Measurements from ENCODE around the gene PRR19. TPM values are rescaled to one million over a fixed set of nuclear protein-coding genes. Genes with fewer than 3 reads are reported as not detected.

Gene PRR19
- total RNA-seq, 2 experiments from 2014 or later: 0.27 to 0.43 TPM

GRCh38 chr19:42355896-42356295 is 54.0 kb downstream of the PRR19 start:
- CTCF ChIA-PET: no interaction called here
- Mint-ChIP-seq H3K4me1 (ENCODE audit: low read depth) (no peaks in the 10 kb centered on the region), H3K4me3 (no peak overlapping the region), H3K9me3 (no peaks in the 10 kb centered on the region), H3K27ac (no peak overlapping the region), H3K27me3 (ENCODE audit: low read depth) (no peaks in the 10 kb centered on the region), H3K36me3 (ENCODE audit: low read depth) (no peaks in the 10 kb centered on the region)
- DNase-seq: no peak
- intact Hi-C loops (cut with micrococcal nuclease): no loop called here

GRCh38 chr19:42356686-42357085 is 54.8 kb downstream of the PRR19 start:
- CTCF ChIA-PET: interaction anchor here (0.6 kb wide), 2 partner anchors 15 to 45 kb away, joined by 3 read pairs; no protein-coding TSS in a partner anchor

GRCh38 chr19:42357290-42357689 is 55.4 kb downstream of the PRR19 start:
- no peak overlapping the region for H3K27ac Mint-ChIP-seq
- H3K4me3 Mint-ChIP-seq: no peak overlapping the region
- H3K36me3 Mint-ChIP-seq (ENCODE audit: low read depth): no peaks in the 10 kb centered on the region
- no peaks in the 10 kb centered on the region for H3K27me3 Mint-ChIP-seq (ENCODE audit: low read depth)
- H3K4me1 Mint-ChIP-seq (ENCODE audit: low read depth): no peaks in the 10 kb centered on the region
- intact Hi-C loops (cut with micrococcal nuclease): no loop called here
- CTCF ChIA-PET: interaction anchor here (0.6 kb wide), 1 partner anchor 44 kb away, joined by 3 read pairs; no protein-coding TSS in a partner anchor
- no peaks in the 10 kb centered on the region for H3K9me3 Mint-ChIP-seq
- no peak for DNase-seq

More at GRCh38 chr19:42356686-42357085, 54.8 kb downstream of the PRR19 start:
- Mint-ChIP-seq H3K27me3 (ENCODE audit: low read depth) (no peaks in the 10 kb centered on the region), H3K4me3 (no peak overlapping the region), H3K36me3 (ENCODE audit: low read depth) (no peaks in the 10 kb centered on the region), H3K9me3 (no peaks in the 10 kb centered on the region), H3K4me1 (ENCODE audit: low read depth) (no peaks in the 10 kb centered on the region), H3K27ac (no peak overlapping the region)
- intact Hi-C loops (cut with micrococcal nuclease): no loop called here
- no peak for DNase-seq

Small RNA genes lying within 50 kb of the gene (microRNA-seq; reads per million reads assigned to microRNA genes)
- gene MIR8077 (ENCODE audit: borderline microRNAs expressed, borderline replicate concordance): not detected

Other genes with a start within 250 kb of the PRR19 start
- gene GRIK5, start 231.9 kb upstream of the PRR19 start, total RNA-seq: 1 to 10 TPM; 1.9 to 2.2 TPM
- gene ZNF574, start 226.0 kb upstream of the PRR19 start, total RNA-seq: 1 to 10 TPM; 8.4 to 8.8 TPM
- 10 to 100 TPM; 30.0 to 31.9 TPM for gene POU2F2, start 169.7 kb upstream of the PRR19 start, total RNA-seq
- 10 to 100 TPM; 24.8 to 26.0 TPM for gene DEDD2, start 84.5 kb upstream of the PRR19 start, total RNA-seq
- 10 to 100 TPM; 11.5 to 11.6 TPM for gene ZNF526, start 81.8 kb upstream of the PRR19 start, total RNA-seq
- 10 to 100 TPM; 31.1 to 33.8 TPM for gene GSK3A, start 59.5 kb upstream of the PRR19 start, total RNA-seq
- gene ERF, start 47.0 kb upstream of the PRR19 start, total RNA-seq: 10 to 100 TPM; 52.4 to 55.6 TPM
- 10 to 100 TPM; 60.2 to 61.5 TPM for gene CIC, start 32.9 kb upstream of the PRR19 start, total RNA-seq
- 10 to 100 TPM; 36.6 TPM for gene PAFAH1B3, start 492 bp downstream of the PRR19 start, total RNA-seq
- gene TMEM145, start 11.2 kb downstream of the PRR19 start, total RNA-seq: not detected
- gene MEGF8, start 23.5 kb downstream of the PRR19 start, total RNA-seq: 1 to 10 TPM; 3.3 to 4.0 TPM
- gene CNFN, start 88.2 kb downstream of the PRR19 start, total RNA-seq: not detected
- 10 to 100 TPM; 30.2 to 32.5 TPM for gene LIPE, start 125.3 kb downstream of the PRR19 start, total RNA-seq
- not detected for gene CXCL17, start 140.8 kb downstream of the PRR19 start, total RNA-seq
- gene CEACAM1, start 226.3 kb downstream of the PRR19 start, total RNA-seq: 1 to 10 TPM; 3.1 to 3.6 TPM